Fibroblast of lung (primary cell): ENCODE data around the gene RPL10.

Experiments
- EZH2 ChIP-seq: IDR thresholded peaks from 2 replicates; pipeline ENCODE4 v1.5.1; 2012; ENCODE audit warnings: low read length, control low read depth, mild to moderate bottlenecking; ENCODE audit errors: missing control alignments
- TF ChIP-seq, protein P1 (sequence below), 2 donors: IDR thresholded peaks in 1 of 2; conservative IDR thresholded peaks in 1 of 2; 1 replicate in 1 of 2; 2 replicates in 1 of 2; pipeline ENCODE4 v1.5.1; 2011 to 2012; ENCODE audit warnings: low read length in 2 of 2, control low read depth in 1 of 2, inconsistent platforms in 1 of 2, low read depth in 1 of 2, mild to moderate bottlenecking in 1 of 2

DNA sequence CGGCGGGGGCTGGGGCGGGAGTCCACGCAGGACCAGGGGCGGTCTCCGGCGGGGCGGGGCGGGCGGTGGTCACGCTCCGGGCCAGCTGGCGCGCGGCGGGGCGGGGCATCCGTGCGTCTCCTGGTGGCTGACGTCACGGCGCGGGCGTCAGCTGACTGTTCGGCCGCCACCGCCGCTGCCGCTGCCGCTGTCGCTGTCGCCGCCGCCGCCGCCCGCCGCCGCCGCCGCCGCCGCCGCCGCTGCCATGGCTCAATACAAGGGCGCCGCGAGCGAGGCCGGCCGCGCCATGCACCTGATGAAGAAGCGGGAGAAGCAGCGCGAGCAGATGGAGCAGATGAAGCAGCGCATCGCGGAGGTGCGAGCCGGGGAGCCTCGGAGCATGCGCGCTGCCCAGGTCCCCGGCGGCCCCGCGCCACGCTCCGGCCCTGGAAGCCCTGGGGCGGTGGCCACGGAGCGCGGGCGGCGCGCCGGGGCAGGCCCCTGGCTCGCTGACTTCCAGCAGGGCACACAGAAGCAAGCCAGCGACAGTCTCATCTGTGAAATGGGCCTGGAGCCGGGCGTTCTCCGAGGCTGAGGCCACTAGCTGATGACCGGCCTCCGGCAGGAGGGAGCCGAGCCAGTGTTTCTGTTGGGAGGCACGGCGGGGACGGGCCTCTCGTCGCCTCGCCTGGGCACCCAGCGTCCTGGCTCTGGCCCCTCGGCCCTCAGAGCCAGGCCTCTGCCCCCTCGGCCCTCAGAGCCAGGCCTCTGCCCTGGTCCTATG lies 46.0 kb downstream of the RPL10 start, which contains the start of gene FAM50A:
- TF ChIP-seq EZH2, result no peak
- TF ChIP-seq, protein P1, sequence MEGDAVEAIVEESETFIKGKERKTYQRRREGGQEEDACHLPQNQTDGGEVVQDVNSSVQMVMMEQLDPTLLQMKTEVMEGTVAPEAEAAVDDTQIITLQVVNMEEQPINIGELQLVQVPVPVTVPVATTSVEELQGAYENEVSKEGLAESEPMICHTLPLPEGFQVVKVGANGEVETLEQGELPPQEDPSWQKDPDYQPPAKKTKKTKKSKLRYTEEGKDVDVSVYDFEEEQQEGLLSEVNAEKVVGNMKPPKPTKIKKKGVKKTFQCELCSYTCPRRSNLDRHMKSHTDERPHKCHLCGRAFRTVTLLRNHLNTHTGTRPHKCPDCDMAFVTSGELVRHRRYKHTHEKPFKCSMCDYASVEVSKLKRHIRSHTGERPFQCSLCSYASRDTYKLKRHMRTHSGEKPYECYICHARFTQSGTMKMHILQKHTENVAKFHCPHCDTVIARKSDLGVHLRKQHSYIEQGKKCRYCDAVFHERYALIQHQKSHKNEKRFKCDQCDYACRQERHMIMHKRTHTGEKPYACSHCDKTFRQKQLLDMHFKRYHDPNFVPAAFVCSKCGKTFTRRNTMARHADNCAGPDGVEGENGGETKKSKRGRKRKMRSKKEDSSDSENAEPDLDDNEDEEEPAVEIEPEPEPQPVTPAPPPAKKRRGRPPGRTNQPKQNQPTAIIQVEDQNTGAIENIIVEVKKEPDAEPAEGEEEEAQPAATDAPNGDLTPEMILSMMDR (conservative IDR thresholded peaks at IDR 0.05 in 1 of 2, IDR thresholded peaks at IDR 0.05 in 1 of 2; ENCODE audit: low read depth in 1 of 2, low read length in 2 of 2), result no peak
